Pons (tissue), 1 donor: ENCODE data around the gene NFIB.

Experiments
- DNase-seq: peaks from one replicate; pipeline ENCODE4 v3.0.0-alpha.2; 2016; ENCODE audit warnings: low spot score

The NFIB gene

GRCh38 chr9:14320271-14321181 is 6.6 kb upstream of the NFIB start:
- peak; percentile 87 for DNase-seq

GRCh38 chr9:14318934-14319580 is 5.1 kb upstream of the NFIB start:
- DNase-seq, result peak; percentile 40

GRCh38 chr9:14318361-14318760 is 4.4 kb upstream of the NFIB start:
- DNase-seq, result no peak

GRCh38 chr9:14317667-14318320 is 3.9 kb upstream of the NFIB start:
- peak; percentile 38 for DNase-seq

- peak; percentile 66 for DNase-seq
Measured at GRCh38 chr9:14316602-14317300, 2.8 kb upstream of the NFIB start.

- peak; percentile 68 for DNase-seq
Measured at GRCh38 chr9:14315875-14316601, 2.1 kb upstream of the NFIB start.

GRCh38 chr9:14314929-14315874 is 1.3 kb upstream of the NFIB start:
- DNase-seq, result peak; percentile 84

- peak; percentile 67 for DNase-seq
Measured at GRCh38 chr9:14314424-14314928, 535 bp upstream of the NFIB start.

GRCh38 chr9:14313378-14313940 is 482 bp downstream of the NFIB start:
- peak; percentile 57 for DNase-seq

- DNase-seq, result peak; percentile 59
Measured at GRCh38 chr9:14312719-14313377, 1.1 kb downstream of the NFIB start.

- DNase-seq, result peak; percentile 49
Measured at GRCh38 chr9:14311956-14312685, 1.8 kb downstream of the NFIB start.

GRCh38 chr9:14311171-14311949 is 2.6 kb downstream of the NFIB start:
- DNase-seq, result no peak

- DNase-seq, result no peak
Measured at GRCh38 chr9:14310311-14310710, 3.6 kb downstream of the NFIB start.

GRCh38 chr9:14309403-14309802 is 4.5 kb downstream of the NFIB start:
- peak; percentile 54 for DNase-seq

GRCh38 chr9:14308853-14309145 is 5.1 kb downstream of the NFIB start:
- DNase-seq, result peak; percentile 46

- peak; percentile 85 for DNase-seq
Measured at GRCh38 chr9:14307989-14308852, 5.7 kb downstream of the NFIB start.
